ENCODE measurements around the gene TENT4A. TPM values are rescaled to one million over a fixed set of nuclear protein-coding genes. Genes with fewer than 3 reads are reported as not detected.

Gene TENT4A
- total RNA-seq, 6 experiments from 2014 or later = 8.5 to 23.1 (median 13.2) TPM

DNA sequence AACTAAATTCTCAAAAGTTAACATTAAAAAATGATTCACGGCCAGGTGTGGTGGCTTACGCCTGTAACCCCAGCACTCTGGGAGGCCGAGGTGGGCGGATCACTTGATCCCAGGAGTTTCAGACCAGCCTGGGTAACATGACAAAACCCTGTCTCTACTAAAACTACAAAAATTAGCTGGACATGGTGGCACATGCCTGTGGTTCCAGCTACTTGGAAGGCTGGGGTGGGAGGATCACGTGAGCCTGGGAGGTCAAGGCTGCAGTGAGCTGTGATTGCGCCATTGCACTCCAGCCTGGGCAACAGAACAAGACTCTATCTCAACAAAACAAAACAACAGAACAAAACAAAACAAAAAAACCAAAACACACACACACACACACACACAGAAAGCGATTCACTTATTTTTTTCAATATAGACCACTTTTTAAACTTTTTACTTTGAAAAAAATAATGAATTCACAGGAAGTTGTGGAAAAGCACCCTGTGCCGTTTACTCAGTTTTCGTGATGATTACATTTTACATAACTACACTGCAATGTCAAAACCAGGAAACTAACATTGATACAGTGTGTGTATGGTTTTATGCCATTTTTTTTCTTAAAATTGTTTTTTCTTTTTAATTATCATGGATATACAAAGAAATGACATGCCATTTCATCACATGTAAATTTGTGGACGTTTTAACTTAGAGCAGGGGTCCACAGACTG, 73.7 kb downstream of the TENT4A start:
- DNase-seq = no peak

DNA sequence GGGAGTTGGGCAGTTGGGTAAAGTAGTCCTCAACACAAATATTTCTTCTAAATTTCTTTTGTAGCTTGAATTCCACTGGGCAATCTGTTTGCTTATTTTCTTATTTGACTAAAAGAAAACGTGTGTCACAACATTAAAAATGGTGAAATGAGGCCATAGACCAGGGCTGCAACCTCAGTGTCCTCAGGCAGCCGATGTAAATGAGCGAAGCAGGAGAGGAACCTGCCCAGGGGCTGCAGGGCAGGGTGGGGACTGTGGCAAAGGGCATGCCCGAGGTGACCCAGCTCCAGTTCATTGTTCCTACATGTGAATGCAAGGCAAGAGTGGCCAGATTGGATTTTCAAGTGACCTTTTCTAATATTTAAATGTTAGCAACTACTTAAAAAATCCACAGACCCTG, 74.7 kb downstream of the TENT4A start:
- peak in 1 of 4 donors; percentile 16 for ATAC-seq
- Histone ChIP-seq H3K4me1 (peaks cover 0 to 4% (median 0%) of the 10 kb centered on the region in 4 donors), H3K4me3 (no peak overlapping the region), H3K27me3 (no peaks in the 10 kb centered on the region), H3K9me3 (no peaks in the 10 kb centered on the region), H3K36me3 (no peaks in the 10 kb centered on the region), H3K27ac (no peak overlapping the region)
- intact Hi-C loops (cut with DNase I) = no loop called here
- WGBS (ENCODE audit: insufficient coverage, low coverage, low lambda C conversion rate, missing lambda C conversion rate) = 65% methylated on average over 4 of the region's 4 CpGs
- no peak for TF ChIP-seq POLR2A (IDR thresholded peaks at IDR 0.05)
- TF ChIP-seq CTCF (IDR thresholded peaks at IDR 0.05) = no peak
- DNase-seq = no peak

More for the DNA sequence above, 73.7 kb downstream of the TENT4A start:
- ATAC-seq = peak in 2 of 4 donors; percentile 64 to 80
- Histone ChIP-seq H3K9me3 (no peaks in the 10 kb centered on the region), H3K27ac (no peak overlapping the region), H3K36me3 (no peaks in the 10 kb centered on the region), H3K4me1 (peaks cover 0 to 4% (median 0%) of the 10 kb centered on the region in 4 donors), H3K27me3 (no peaks in the 10 kb centered on the region), H3K4me3 (no peak overlapping the region)
- 68% methylated on average over 10 of the region's 10 CpGs for WGBS (ENCODE audit: insufficient coverage, low coverage, low lambda C conversion rate, missing lambda C conversion rate)
- TF ChIP-seq CTCF (IDR thresholded peaks at IDR 0.05) (no peak), POLR2A (IDR thresholded peaks at IDR 0.05) (no peak)
- intact Hi-C loops (cut with DNase I) = no loop called here

- no peak for ATAC-seq
- peaks cover 0 to 4% (median 0%) of the 10 kb centered on the region in 4 donors for H3K4me1 ChIP-seq
- no peak overlapping the region for H3K4me3 ChIP-seq
- TF ChIP-seq CTCF (IDR thresholded peaks at IDR 0.05) = no peak
- no peak for TF ChIP-seq POLR2A (IDR thresholded peaks at IDR 0.05)
- no peaks in the 10 kb centered on the region for H3K9me3 ChIP-seq
- no CpG with 5 or more reads among the region's 7 CpGs for WGBS (ENCODE audit: insufficient coverage, low coverage, low lambda C conversion rate, missing lambda C conversion rate)
- no peak for DNase-seq
- H3K36me3 ChIP-seq = no peaks in the 10 kb centered on the region
- intact Hi-C loops (cut with DNase I) = no loop called here
- no peaks in the 10 kb centered on the region for H3K27me3 ChIP-seq
- H3K27ac ChIP-seq = no peak overlapping the region
Measured at GRCh38 chr5:6788439-6788838, 75.2 kb downstream of the TENT4A start.

- WGBS (ENCODE audit: insufficient coverage, low coverage, low lambda C conversion rate, missing lambda C conversion rate) = 55% methylated on average over 5 of the region's 15 CpGs
- intact Hi-C loops (cut with DNase I) = no loop called here
- Histone ChIP-seq H3K27me3 (no peaks in the 10 kb centered on the region), H3K4me1 (peaks cover 0 to 4% (median 0%) of the 10 kb centered on the region in 4 donors), H3K36me3 (no peaks in the 10 kb centered on the region), H3K4me3 (no peak overlapping the region), H3K9me3 (no peaks in the 10 kb centered on the region), H3K27ac (no peak overlapping the region)
- TF ChIP-seq POLR2A (IDR thresholded peaks at IDR 0.05) (no peak), CTCF (IDR thresholded peaks at IDR 0.05) (no peak)
- ATAC-seq (peak in 3 of 4 donors; percentile 26 to 64 (median 54)), DNase-seq (no peak)
Measured at GRCh38 chr5:6788956-6789649, 75.9 kb downstream of the TENT4A start.

All from right lobe of liver (tissue), 6 donors.